GM10266 (cell line): ENCODE results near the gene RNF138.

Experiments
- DNase-seq: peaks from one replicate; pipeline ENCODE4 v3.0.0; 2012; ENCODE audit errors: extremely low spot score
- TF ChIP-seq, protein P1 (sequence below): IDR thresholded peaks from 2 replicates; pipeline ENCODE4 v1.5.1; 2012; ENCODE audit warnings: mild to moderate bottlenecking, low read depth; ENCODE audit not compliant: control insufficient read depth, insufficient read depth; ENCODE audit errors: missing control alignments

The RNF138 gene

GRCh38 chr18:32060026-32060425 is 31.6 kb upstream of the RNF138 start:
- TF ChIP-seq, protein P1, sequence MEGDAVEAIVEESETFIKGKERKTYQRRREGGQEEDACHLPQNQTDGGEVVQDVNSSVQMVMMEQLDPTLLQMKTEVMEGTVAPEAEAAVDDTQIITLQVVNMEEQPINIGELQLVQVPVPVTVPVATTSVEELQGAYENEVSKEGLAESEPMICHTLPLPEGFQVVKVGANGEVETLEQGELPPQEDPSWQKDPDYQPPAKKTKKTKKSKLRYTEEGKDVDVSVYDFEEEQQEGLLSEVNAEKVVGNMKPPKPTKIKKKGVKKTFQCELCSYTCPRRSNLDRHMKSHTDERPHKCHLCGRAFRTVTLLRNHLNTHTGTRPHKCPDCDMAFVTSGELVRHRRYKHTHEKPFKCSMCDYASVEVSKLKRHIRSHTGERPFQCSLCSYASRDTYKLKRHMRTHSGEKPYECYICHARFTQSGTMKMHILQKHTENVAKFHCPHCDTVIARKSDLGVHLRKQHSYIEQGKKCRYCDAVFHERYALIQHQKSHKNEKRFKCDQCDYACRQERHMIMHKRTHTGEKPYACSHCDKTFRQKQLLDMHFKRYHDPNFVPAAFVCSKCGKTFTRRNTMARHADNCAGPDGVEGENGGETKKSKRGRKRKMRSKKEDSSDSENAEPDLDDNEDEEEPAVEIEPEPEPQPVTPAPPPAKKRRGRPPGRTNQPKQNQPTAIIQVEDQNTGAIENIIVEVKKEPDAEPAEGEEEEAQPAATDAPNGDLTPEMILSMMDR: no peak
- DNase-seq: no peak

- TF ChIP-seq, protein P1: no peak
- DNase-seq: no peak
Observed at GRCh38 chr18:32067375-32068167, 24.1 kb upstream of the RNF138 start.

DNA sequence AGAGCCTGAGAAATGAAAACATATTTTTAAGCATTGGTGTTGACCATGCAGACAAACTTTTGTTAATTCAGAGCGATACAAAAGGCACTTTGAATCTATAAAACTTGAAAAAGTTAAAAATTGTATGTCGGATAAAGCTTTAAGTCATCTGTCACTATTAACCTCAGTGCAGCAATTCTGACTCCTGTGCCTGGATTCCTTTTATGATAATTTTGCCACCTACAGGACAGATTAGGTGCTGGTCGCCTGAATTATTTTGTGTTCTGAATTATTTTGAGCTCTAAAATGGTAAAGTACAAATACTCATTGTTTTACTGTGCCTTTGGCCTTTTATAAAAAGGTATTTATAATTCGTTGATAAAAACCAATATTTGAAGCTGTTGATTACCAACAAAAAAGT is 19.4 kb upstream of the RNF138 start:
- TF ChIP-seq, protein P1: peak; percentile 50

DNA sequence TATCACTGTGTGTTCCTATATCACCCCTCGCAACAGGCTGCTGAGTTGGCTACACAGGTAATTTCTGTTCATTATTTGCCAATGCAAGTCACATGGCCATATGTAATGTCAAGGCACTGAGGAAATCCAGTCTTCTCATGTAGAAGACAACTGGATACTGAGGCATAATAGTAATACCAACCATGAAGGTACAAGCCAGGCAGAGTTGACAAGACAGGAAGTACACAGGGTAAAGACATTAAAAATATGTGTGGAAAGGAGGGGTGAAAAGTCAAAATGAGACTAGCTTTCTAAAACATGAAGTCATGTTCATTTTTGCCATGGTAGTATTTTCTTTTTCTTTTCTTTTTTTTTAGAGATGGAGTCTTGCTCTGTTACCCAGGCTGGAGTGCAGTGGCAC is 17.5 kb upstream of the RNF138 start:
- TF ChIP-seq, protein P1: no peak
- no peak for DNase-seq

More for the DNA sequence above, 19.4 kb upstream of the RNF138 start:
- no peak for DNase-seq

- TF ChIP-seq, protein P1: no peak
- DNase-seq: no peak
Observed at GRCh38 chr18:32078845-32079244, 12.8 kb upstream of the RNF138 start.

- DNase-seq: no peak
- TF ChIP-seq, protein P1: no peak
Observed at GRCh38 chr18:32081881-32082280, 9.8 kb upstream of the RNF138 start.

DNA sequence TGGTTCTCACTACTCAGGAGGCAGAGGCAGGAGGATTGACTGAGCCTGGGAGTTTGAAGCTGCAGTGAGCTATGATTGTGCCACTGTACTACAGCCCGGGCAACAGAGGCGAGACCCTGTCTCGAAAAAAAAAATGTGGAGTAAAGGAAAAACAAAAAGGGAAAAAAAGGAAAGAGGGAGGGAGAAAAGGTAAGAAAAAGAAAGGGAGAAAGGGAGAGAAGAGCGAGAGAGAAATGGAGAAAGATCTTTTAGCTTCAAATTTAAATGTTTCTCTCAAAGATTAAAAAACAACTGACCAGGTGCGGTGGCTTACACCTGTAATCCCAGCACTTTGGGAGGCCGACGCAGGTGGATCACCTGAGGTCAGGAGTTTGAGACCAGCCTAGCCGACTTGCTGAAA is 7.9 kb upstream of the RNF138 start:
- TF ChIP-seq, protein P1: no peak
- DNase-seq: no peak
